IMR-90 (cell line): ENCODE measurements around the gene PRAMEF13. TPM values are rescaled to one million over a fixed set of nuclear protein-coding genes. Genes with fewer than 3 reads are reported as not detected.
"Not testable (repeated sequence)": the region's sequence is repeated elsewhere in the genome, so short reads cannot be mapped to it uniquely, and the experiment has no call there.

Experiments
- ATAC-seq: fragments of 200-7000 bp; cut with Tn5 transposase; 2 replicates; pipeline ENCODE4 v1.9.1; 2020; ENCODE audit warnings: low read depth, mild to moderate bottlenecking, moderate library complexity
- BruUV-seq: library from RNA; stranded (reverse); fragments of 400-500 nt; replicated peaks from 2 replicates; lab custom pipeline; 2021; lab: Mats Ljungman, UMichigan
- CTCF ChIA-PET: fragments of 300-600 bp; formaldehyde crosslinking; extraction: SDS; loops from one replicate; lab custom pipeline; 2021; ENCODE audit warnings: antibody characterized with exemption; lab: Yijun Ruan, JAX
- POLR2A ChIA-PET: fragments of 300-600 bp; sonication (Branson Sonifier 250); formaldehyde crosslinking; loops from one replicate; lab custom pipeline; 2022; ENCODE audit warnings: antibody characterized with exemption; ENCODE audit not compliant: unreplicated experiment; lab: Charles Lee
- DNase-seq: peaks from one replicate; pipeline ENCODE4 v3.0.0; 2013
- H2AFZ ChIP-seq: replicated peaks from 2 replicates; pipeline ENCODE3; 2013; ENCODE audit warnings: low read length, mild to moderate bottlenecking; ENCODE audit not compliant: poor library complexity
- H2AK5ac ChIP-seq: 2 replicates; pipeline ENCODE4 v1.6.1; 2013; ENCODE audit warnings: low read depth, low read length, inconsistent platforms
- H2AK9ac ChIP-seq: replicated peaks from 2 replicates; pipeline ENCODE3; 2013; ENCODE audit warnings: mild to moderate bottlenecking, low read depth, low read length, moderate library complexity; ENCODE audit not compliant: poor library complexity
- H2BK120ac ChIP-seq: 2 replicates; pipeline ENCODE4 v1.6.1; 2013; ENCODE audit warnings: low read depth, low read length, inconsistent platforms
- H2BK15ac ChIP-seq: 3 replicates; pipeline ENCODE4 v1.6.1; 2013; ENCODE audit warnings: low read depth, low read length, inconsistent platforms
- H2BK20ac ChIP-seq: 2 replicates; pipeline ENCODE4 v1.6.1; 2013; ENCODE audit warnings: low read depth, mild to moderate bottlenecking, inconsistent platforms, low read length, moderate library complexity
- H2BK5ac ChIP-seq: 2 replicates; pipeline ENCODE4 v1.6.1; 2013; ENCODE audit warnings: mild to moderate bottlenecking, low read depth, low read length, inconsistent platforms; ENCODE audit not compliant: poor library complexity, severe bottlenecking
- H3K14ac ChIP-seq: replicated peaks from 2 replicates; pipeline ENCODE4 v1.6.1; 2013; ENCODE audit warnings: low read depth, low read length, inconsistent platforms
- H3K18ac ChIP-seq: 2 replicates; pipeline ENCODE4 v1.6.1; 2013; ENCODE audit warnings: low read depth, low read length, control low read depth
- H3K23ac ChIP-seq: 2 replicates; pipeline ENCODE4 v1.6.1; 2013; ENCODE audit warnings: low read depth, low read length, inconsistent platforms
- H3K27ac ChIP-seq: 2 replicates; pipeline ENCODE4 v1.5.1; 2013; ENCODE audit warnings: mild to moderate bottlenecking, control low read depth, low read length; ENCODE audit not compliant: insufficient read depth
- H3K27me3 ChIP-seq: 2 replicates; pipeline ENCODE4 v1.6.1; 2013; ENCODE audit warnings: low read length; ENCODE audit not compliant: control insufficient read depth, insufficient read depth
- H3K36me3 ChIP-seq: 2 replicates; pipeline ENCODE4 v1.6.1; 2013; ENCODE audit warnings: low read length, mixed read lengths; ENCODE audit not compliant: control insufficient read depth, insufficient read depth
- H3K4ac ChIP-seq: 2 replicates; pipeline ENCODE4 v1.6.1; 2013; ENCODE audit warnings: low read depth, low read length, inconsistent platforms
- H3K4me1 ChIP-seq: 2 replicates; pipeline ENCODE4 v1.6.1; 2013; ENCODE audit warnings: low read length, mixed read lengths; ENCODE audit not compliant: control insufficient read depth, insufficient read depth
- H3K4me2 ChIP-seq: 2 replicates; pipeline ENCODE4 v1.6.1; 2013; ENCODE audit warnings: low read depth, mild to moderate bottlenecking, control low read depth, low read length, moderate library complexity
- H3K4me3 ChIP-seq: 2 replicates; pipeline ENCODE4 v1.5.1; 2013; ENCODE audit warnings: low read depth, mild to moderate bottlenecking, control low read depth, low read length, moderate library complexity; ENCODE audit not compliant: insufficient read depth
- H3K56ac ChIP-seq: 2 replicates; pipeline ENCODE4 v1.6.1; 2013; ENCODE audit warnings: low read length, inconsistent platforms; ENCODE audit not compliant: insufficient read depth; ENCODE audit errors: extremely low read depth
- H3K79me1 ChIP-seq, 2 experiments: 2 replicates each; pipeline ENCODE4 v1.6.1; 2013; ENCODE audit warnings: low read length in 2 of 2, inconsistent platforms in 1 of 2, low read depth in 1 of 2
- H3K9ac ChIP-seq: 2 replicates; pipeline ENCODE4 v1.6.1; 2013; ENCODE audit warnings: low read depth, low read length, control low read depth
- H3K9me1 ChIP-seq: 2 replicates; pipeline ENCODE4 v1.6.1; 2013; ENCODE audit warnings: low read length, inconsistent platforms; ENCODE audit not compliant: insufficient read depth
- H3K9me3 ChIP-seq: 2 replicates; pipeline ENCODE4 v1.6.1; 2013; ENCODE audit warnings: low read length; ENCODE audit not compliant: control insufficient read depth, insufficient read depth
- H4K20me1 ChIP-seq: 2 replicates; pipeline ENCODE4 v1.6.1; 2013; ENCODE audit warnings: low read length, inconsistent platforms; ENCODE audit not compliant: insufficient read depth
- H4K5ac ChIP-seq: 2 replicates; pipeline ENCODE4 v1.6.1; 2013; ENCODE audit warnings: mild to moderate bottlenecking, low read depth, low read length, control low read depth
- H4K8ac ChIP-seq, 2 experiments: 2 replicates each; pipeline ENCODE4 v1.6.1; 2013; ENCODE audit warnings: low read depth in 2 of 2, low read length in 2 of 2, control low read depth in 1 of 2, inconsistent platforms in 1 of 2
- H4K91ac ChIP-seq: 2 replicates; pipeline ENCODE4 v1.6.1; 2013; ENCODE audit warnings: low read depth, low read length, inconsistent platforms; ENCODE audit not compliant: insufficient read depth
- WGBS, 2 experiments: methylation state at CpG; one replicate each; pipeline versions ENCODE4 v1.1.5 to v1.1.7; 2013; ENCODE audit warnings: missing lambda C conversion rate in 2 of 2; ENCODE audit not compliant: insufficient read length in 1 of 2; ENCODE audit errors: extremely low coverage in 2 of 2; 5-methylcytosine and 5-hydroxymethylcytosine counted together
- dilution Hi-C: fragments of 300-500 bp; cut with HindIII; formaldehyde crosslinking; loops from one replicate; pipeline ENCODE4 v1.14.3; 2018; ENCODE audit warnings: low sequenced_read_pairs; ENCODE audit not compliant: unreplicated experiment
- in situ Hi-C: fragments of 300-500 bp; cut with MboI; formaldehyde crosslinking; loops from 3 replicates; pipeline ENCODE4 v1.14.3; 2019; ENCODE audit warnings: low sequenced_read_pairs, inconsistent platforms, mixed read lengths
- intact Hi-C: fragments of 100-400 bp; cut with micrococcal nuclease; formaldehyde crosslinking; loops from 2 replicates; pipeline ENCODE4 v1.10.0; 2022
- polyA plus RNA-seq, 3 experiments: library from polyadenylated mRNA; depleted of rRNA; stranded (reverse); fragments of >200 nt; gene quantifications; 2 replicates each; pipeline ENCODE4 v1.2.3, GENCODE V29; 2012; ENCODE audit warnings: low replicate concordance in 1 of 3
- total RNA-seq: library from RNA; depleted of rRNA; stranded (reverse); fragments of >200 nt; gene quantifications from 2 replicates; pipeline ENCODE4 v1.2.3, GENCODE V29; 2012; rRNA removed

The PRAMEF13 gene
- total and polyA plus RNA-seq, 2 of the 4 experiments (the other 2 are of a cell fraction), result not detected

DNA sequence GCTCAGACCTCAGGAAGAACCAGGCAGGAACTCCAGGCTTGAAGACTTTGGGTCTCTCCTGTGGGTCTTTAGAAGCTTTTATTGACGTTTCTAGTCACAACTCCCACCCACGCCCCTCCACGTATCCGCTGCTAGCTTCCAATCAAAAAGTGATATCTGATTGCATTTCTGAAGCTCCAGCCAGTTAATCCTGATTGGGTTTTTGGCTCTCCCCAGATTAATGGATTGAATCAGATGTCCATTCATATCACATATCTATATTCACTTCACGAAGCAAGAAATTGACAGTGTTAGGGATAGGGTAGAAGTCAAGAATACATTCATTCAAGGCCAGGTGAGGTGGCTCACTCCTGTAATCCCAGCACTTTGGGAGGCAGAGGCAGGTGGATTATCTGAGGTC lies 45.3 kb downstream of the PRAMEF13 start, which contains the start of gene PRAMEF26:
Gene PRAMEF26 (minus strand): TSS at position 101 of the 400 bp plus-strand sequence. CDS start 2,914 bp downstream, outside the sequence.
- H2BK15ac ChIP-seq, H3K9ac ChIP-seq, H4K91ac ChIP-seq, H3K9me3 ChIP-seq, H2BK20ac ChIP-seq, H4K5ac ChIP-seq, H3K4me2 ChIP-seq, H4K8ac ChIP-seq, H3K27me3 ChIP-seq, in situ Hi-C loops, DNase-seq, H2AK9ac ChIP-seq, H3K4ac ChIP-seq, H3K4me3 ChIP-seq, H3K18ac ChIP-seq, POLR2A ChIA-PET, dilution Hi-C loops, H3K56ac ChIP-seq, H4K20me1 ChIP-seq, H3K23ac ChIP-seq, H3K4me1 ChIP-seq, CTCF ChIA-PET, H3K79me1 ChIP-seq, H3K14ac ChIP-seq, H2BK5ac ChIP-seq, H2AFZ ChIP-seq, ATAC-seq, H3K36me3 ChIP-seq, BruUV-seq, intact Hi-C loops, H3K27ac ChIP-seq, H3K9me1 ChIP-seq, H2AK5ac ChIP-seq, H2BK120ac ChIP-seq: not testable (repeated sequence)
- no CpG with 5 or more reads among the region's 5 CpGs for WGBS, 2 experiments

Other genes with a start within 250 kb of the PRAMEF13 start
- not detected in 2 replicates for gene PRAMEF27, start 144.8 kb downstream of the PRAMEF13 start, total RNA-seq
- not detected in 2 replicates for gene PRAMEF27, start 144.8 kb downstream of the PRAMEF13 start, polyA plus RNA-seq (2012; rRNA removed)
- gene HNRNPCL3, start 140.6 kb downstream of the PRAMEF13 start, total RNA-seq, result not detected in 2 replicates
- gene HNRNPCL3, start 140.6 kb downstream of the PRAMEF13 start, polyA plus RNA-seq (2012; rRNA removed), result not detected in 2 replicates
- not detected in 2 replicates for gene PRAMEF25, start 130.6 kb downstream of the PRAMEF13 start, total RNA-seq
- gene PRAMEF25, start 130.6 kb downstream of the PRAMEF13 start, polyA plus RNA-seq (2012; rRNA removed), result not detected in 2 replicates
- not detected in 2 replicates for gene HNRNPCL2, start 84.6 kb downstream of the PRAMEF13 start, total RNA-seq
- gene HNRNPCL2, start 84.6 kb downstream of the PRAMEF13 start, polyA plus RNA-seq (2012; rRNA removed), result not detected in 2 replicates
- gene PRAMEF26, start 45.4 kb downstream of the PRAMEF13 start, total RNA-seq, result not detected in 2 replicates
- gene PRAMEF26, start 45.4 kb downstream of the PRAMEF13 start, polyA plus RNA-seq (2012; rRNA removed), result not detected in 2 replicates
- not detected in 2 replicates for gene HNRNPCL4, start 35.8 kb downstream of the PRAMEF13 start, total RNA-seq
- gene HNRNPCL4, start 35.8 kb downstream of the PRAMEF13 start, polyA plus RNA-seq (2012; rRNA removed), result not detected in 2 replicates
- not detected in 2 replicates for gene PRAMEF9, start 29.6 kb downstream of the PRAMEF13 start, total RNA-seq
- gene PRAMEF9, start 29.6 kb downstream of the PRAMEF13 start, polyA plus RNA-seq (2012; rRNA removed), result not detected in 2 replicates
- not detected in 2 replicates for gene PRAMEF18, start 24.7 kb upstream of the PRAMEF13 start, total RNA-seq
- not detected in 2 replicates for gene PRAMEF18, start 24.7 kb upstream of the PRAMEF13 start, polyA plus RNA-seq (2012; rRNA removed)
- not detected in 2 replicates for gene PRAMEF5, start 52.8 kb upstream of the PRAMEF13 start, total RNA-seq
- not detected in 2 replicates for gene PRAMEF5, start 52.8 kb upstream of the PRAMEF13 start, polyA plus RNA-seq (2012; rRNA removed)
- gene PRAMEF8, start 83.7 kb upstream of the PRAMEF13 start, total RNA-seq, result not detected in 2 replicates
- not detected in 2 replicates for gene PRAMEF8, start 83.7 kb upstream of the PRAMEF13 start, polyA plus RNA-seq (2012; rRNA removed)
- not detected in 2 replicates for gene PRAMEF33, start 102.1 kb upstream of the PRAMEF13 start, total RNA-seq
- gene PRAMEF33, start 102.1 kb upstream of the PRAMEF13 start, polyA plus RNA-seq (2012; rRNA removed), result not detected in 2 replicates
- not detected in 2 replicates for gene PRAMEF15, start 114.2 kb upstream of the PRAMEF13 start, total RNA-seq
- gene PRAMEF15, start 114.2 kb upstream of the PRAMEF13 start, polyA plus RNA-seq (2012; rRNA removed), result not detected in 2 replicates
- gene PRAMEF14, start 145.7 kb upstream of the PRAMEF13 start, total RNA-seq, result not detected in 2 replicates
- gene PRAMEF14, start 145.7 kb upstream of the PRAMEF13 start, polyA plus RNA-seq (2012; rRNA removed), result not detected in 2 replicates
- not detected in 2 replicates for gene PRAMEF19, start 170.5 kb upstream of the PRAMEF13 start, total RNA-seq
- gene PRAMEF19, start 170.5 kb upstream of the PRAMEF13 start, polyA plus RNA-seq (2012; rRNA removed), result not detected in 2 replicates
- gene PRAMEF17, start 188.2 kb upstream of the PRAMEF13 start, total RNA-seq, result not detected in 2 replicates
- gene PRAMEF17, start 188.2 kb upstream of the PRAMEF13 start, polyA plus RNA-seq (2012; rRNA removed), result not detected in 2 replicates
- not detected in 2 replicates for gene PRAMEF20, start 209.0 kb upstream of the PRAMEF13 start, total RNA-seq
- gene PRAMEF20, start 209.0 kb upstream of the PRAMEF13 start, polyA plus RNA-seq (2012; rRNA removed), result not detected in 2 replicates